CD4-positive, alpha-beta T cell treated with Interleukin-2 at 100 ng/mL for 4 hours (primary cell): ENCODE results near the gene SHISA6.
"Not testable (repeated sequence)": the region's sequence is repeated elsewhere in the genome, so short reads cannot be mapped to it uniquely, and the experiment has no call there.

ENCODE experiments used
- DNase-seq: peaks from one replicate; pipeline ENCODE4 v3.0.0-alpha.2; 2020; ENCODE audit warnings: low spot score

Gene SHISA6

DNA sequence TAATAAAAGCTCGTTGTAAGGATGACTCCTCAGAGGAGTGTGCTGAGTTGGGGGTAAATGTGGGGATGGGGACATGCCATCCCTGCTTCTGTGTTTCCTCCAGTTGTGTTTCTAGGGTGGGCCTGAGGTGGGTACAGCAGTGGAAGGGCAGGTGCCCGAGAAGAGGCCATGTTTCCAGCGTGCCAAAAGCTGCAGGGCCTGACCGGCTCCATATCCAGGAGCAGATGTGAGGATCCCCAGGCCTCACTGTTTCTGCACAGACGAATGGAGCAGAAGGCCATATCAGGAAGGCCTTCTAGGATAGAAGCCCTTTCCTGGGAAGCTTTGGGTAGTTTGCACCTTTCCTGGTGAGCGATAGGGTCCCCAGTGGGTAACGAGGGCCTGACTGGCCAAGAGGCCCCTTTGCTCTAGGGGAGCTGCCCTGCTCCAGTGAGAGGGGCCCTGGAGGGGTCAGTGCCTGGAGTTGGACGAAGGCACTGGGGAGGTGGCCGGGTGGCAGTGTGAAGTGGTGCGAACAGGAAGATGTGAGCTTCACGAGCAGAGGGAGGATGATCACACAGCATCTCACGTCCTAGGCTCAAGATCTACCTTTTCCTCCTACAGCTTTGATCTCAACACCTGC lies 62.9 kb downstream of the SHISA6 start:
- DNase-seq, result no peak

DNA sequence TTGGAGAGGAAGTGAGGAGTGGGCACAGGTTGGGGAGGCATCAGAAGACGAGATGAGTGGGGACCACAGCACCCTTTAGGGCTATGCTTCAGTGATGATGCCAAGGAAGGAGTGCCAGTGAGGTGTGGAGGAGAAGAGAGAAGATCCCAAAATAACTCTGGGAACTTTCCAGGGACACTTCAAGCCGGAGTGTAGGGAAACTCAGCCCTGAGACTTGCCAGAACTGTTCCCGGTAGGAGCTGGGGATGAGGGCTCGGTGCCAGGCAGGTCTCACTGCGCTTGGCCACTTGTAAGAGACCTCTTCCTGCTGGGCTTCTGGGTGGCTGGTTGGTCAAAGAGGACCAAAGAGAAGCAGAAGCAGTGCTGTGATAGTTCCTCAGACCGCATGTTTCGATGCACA lies 63.6 kb downstream of the SHISA6 start:
- DNase-seq, result no peak

DNA sequence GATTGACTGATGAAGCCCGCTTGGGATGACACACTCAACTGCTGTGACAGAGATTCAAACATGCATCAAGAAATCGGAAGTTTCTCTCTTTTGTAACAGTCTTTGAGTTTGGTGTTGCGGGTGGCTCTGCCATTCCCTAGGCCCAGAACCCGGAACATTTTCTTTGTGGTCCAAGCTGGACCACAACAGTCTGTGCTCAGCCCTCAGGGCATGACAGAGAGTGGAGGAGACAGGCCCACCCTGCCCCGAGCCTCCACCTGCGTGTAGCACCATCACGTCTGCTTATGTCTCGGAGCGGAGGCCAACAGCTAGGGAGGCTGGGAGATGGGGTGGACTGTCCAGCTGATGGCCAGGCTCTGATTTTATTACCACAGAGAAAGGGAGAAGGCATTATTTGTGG lies 64.5 kb downstream of the SHISA6 start:
- DNase-seq, result no peak

DNA sequence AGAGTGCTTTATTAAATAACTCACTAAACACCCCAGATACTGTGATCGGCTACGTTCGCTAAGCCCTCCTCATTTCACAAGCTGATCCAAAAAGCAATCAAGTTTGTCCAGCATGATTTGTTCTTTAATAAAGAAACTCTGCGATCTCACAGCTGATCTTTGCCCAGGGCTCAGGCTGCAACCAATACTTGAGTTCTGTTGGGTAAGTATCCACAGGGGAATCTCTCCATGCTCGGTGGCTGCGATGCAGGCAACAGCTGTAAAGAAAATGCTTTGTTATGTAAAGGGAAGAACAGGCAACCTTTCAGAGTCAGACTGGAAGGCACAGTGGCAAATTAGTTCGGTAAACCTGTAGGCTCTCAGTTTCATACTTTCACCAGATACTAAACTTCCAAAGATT lies 67.5 kb downstream of the SHISA6 start:
- DNase-seq, result no peak

DNA sequence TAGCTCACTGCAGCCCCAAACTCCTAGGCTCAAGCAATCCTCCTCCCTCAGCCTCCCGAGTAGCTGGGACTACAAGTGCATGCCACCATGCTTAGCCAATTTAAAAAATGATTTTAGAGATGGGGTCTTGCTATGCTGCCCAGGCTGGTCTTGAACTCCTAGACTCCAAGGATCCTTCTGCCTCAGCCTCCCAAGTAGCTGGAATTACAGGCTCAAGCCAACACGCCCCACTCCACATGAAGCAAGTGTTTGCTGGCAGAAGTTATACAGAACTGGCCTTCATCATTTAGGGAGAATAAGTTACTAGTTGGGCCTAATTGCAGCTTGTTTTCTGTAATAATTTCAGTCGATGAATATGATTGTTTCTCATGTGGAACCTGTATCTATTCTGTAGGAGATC lies 68.0 kb downstream of the SHISA6 start:
- DNase-seq, result no peak

DNA sequence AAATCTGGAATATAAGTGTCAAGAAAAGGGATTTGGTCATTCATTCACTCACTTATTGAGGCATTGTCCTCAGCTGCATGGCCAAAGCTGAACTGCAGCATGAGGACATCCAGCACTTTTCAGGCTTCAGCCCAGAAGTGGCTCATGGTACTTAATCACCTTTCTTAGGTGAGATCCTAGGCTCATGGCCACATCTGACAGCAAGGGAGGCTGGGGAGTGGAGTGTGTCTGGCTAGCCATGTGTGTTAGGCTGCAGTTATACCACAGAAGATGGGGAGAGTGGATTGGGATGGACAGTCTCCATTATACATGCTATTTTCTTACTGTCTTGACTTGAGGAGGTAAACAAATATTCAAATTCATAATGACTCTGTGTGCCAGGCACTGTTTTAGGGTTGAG lies 68.8 kb downstream of the SHISA6 start:
- no peak for DNase-seq

DNA sequence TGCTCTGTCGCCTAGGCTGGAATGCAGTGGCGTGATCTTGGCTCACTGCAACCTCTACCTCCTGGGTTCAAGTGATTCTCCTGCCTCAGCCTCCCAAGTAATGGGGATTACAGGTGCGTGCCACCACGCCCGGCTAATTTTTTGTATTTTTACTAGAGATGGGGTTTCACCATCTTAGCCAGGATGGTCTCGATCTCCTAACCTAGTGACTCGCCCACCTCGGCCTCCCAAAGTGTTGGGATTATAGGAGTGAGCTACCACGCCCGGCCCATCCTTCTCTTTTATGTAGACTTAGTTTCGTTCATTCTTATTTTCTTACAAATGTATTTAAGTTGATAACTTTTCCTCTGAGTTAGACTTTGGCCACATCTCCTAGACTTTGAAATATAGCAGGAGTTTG lies 75.4 kb downstream of the SHISA6 start:
- DNase-seq, result not testable (repeated sequence)

DNA sequence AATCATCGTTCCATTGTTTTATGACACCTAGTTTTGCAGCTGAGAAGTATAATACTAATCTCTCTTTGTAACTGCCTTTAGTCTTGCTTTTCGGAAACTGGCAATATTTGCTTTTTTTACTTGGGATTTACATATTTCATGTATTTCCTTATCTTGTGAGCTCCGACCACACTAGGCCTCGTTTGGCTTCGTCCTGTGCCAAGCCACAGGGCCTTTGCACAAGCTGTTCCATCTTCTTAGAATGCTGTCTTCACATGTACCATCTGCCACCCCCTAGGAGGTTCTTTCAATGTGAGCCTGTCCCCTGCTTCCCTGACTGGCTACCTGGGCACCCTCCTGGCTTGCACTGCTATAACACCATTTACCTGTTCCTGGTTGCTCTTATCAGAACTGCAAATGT lies 77.2 kb downstream of the SHISA6 start:
- no peak for DNase-seq

DNA sequence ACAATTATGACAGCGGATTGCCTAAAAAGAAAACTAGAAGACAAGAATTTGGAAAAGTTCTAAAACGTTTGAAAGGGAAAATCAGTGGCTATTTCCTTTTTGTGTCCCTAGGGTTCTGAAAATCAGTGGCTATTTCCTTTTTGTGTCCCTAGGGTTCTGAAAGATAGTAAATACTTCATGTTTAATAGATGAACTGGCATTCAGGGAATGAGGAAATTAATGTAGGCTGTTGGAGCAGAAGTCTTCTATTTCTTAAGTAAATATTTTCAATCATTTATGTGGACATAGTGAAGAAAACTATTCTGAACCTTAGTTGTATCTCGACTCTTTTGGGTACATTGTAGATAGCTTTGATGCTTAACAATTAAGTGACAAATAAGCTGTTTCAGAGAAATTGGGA lies 78.9 kb downstream of the SHISA6 start:
- DNase-seq, result no peak

DNA sequence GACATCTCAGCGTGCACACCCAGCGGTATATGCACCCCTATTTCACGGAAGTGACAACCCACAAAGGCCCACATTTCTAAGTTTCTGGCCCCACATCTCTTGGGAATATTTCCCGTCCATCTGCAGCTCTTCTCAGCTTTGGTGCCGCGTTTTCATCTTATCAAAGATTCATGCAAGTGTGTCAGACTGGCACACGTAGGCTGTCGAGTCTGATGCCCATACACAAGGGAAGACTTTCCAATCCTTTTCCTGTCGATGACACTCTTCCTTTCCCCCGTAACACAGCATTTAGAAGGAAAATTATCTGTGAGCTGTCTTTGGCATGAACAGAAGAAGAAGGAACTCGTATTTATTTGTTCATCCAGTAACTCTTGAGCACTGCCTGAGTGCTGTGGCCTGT lies 83.0 kb downstream of the SHISA6 start:
- DNase-seq, result no peak

DNA sequence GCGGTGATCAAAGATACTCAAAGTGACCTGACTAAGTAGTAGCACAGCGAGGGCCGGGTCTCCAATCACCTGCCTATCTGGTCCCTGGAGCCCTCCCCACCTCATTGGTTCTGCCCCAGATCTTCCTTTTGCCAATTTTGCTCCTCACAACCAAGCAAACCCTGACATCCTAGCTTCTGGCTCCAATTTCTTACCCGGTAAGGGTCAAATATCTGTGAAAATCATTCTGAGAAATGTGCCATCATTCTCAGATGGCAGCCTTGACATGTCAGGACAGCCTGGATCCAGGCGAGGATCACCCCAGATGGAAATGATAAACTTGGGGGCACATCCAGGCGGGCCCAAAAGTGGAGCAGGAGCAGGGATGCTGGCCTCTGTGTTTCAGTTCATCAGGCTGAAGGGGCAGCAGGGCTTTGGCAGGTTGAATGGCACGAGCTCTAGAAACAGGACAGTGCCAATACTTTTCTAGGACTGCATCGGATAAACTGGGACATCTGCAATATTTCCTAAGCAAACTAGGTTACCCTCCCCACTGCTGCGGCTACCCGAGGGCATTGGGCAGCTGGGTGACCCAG lies 83.9 kb downstream of the SHISA6 start:
- DNase-seq, result no peak

DNA sequence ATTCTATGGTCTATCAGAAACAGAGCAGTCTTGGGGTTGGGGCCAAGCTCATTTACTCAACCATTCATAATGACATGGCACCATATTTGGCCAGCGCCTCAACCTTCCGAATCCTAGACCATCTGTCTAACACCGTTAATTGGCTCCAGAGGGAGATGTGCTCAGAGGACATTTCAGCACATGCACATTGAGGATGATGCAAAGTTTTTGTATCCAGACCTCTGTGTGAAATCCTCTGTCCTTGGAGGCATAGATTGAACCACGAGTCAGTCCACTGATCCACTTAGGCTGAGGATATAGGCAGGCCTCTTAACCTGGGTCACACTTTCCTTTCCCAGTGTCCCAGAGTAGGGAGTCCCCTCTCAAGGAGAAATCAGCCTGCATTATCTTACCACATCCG lies 85.5 kb downstream of the SHISA6 start:
- no peak for DNase-seq

DNA sequence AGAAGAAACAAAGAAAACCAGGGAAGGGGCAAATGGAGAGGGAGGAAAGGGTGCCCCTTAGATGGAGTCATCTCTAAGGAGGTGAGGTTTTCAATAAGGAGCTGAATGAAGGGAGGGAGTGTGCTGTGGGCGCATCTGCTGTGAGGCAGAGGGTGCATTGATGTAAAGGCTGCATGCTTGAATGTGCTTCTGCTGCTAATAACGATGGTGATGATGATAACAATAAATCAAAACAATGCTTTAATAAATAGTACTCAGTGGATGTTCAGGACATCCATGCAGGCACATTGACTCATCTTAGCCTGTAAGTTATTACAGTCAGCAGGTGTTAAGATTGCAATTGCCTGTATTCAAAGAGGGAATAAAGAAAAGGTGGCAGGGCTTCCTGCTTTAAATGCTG lies 87.8 kb downstream of the SHISA6 start:
- no peak for DNase-seq

DNA sequence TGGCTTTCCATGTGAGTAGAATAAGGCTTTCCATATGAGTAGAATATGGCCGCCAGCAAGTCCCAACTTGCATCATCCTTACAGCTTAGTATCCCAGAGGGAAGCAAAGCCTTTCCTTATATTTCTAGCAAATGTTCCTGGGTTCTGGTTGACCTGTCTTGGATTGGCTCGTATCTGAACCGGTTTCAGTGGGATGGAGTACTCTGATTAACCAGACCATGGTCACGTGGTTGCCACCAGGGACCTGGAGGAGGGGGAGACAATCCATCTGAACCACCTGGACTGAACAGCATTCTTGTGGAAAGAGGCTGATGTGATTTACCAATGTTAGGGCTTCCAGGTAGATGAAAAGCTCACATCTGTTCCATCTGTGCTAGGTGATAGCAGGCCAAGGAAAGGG lies 89.0 kb downstream of the SHISA6 start:
- no peak for DNase-seq

DNA sequence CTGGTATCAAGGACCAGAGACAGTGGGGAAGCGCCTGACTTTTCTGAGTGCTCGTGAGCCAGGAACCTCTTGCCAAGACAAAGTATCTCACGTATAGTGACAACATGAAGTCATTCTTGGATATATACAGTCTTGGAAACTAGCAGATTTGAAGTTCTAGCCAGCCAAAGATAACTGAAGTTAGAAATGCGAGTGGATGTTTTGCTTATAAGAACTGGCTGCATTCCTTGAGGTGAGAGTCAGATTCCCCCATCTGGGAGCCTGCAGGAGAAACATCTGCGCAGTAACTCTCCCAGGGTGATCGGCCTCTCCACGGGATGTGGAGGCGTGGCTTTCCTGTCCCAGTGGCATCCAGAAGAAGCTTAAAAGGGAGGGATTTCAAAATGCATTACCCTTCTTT lies 89.8 kb downstream of the SHISA6 start:
- no peak for DNase-seq

DNA sequence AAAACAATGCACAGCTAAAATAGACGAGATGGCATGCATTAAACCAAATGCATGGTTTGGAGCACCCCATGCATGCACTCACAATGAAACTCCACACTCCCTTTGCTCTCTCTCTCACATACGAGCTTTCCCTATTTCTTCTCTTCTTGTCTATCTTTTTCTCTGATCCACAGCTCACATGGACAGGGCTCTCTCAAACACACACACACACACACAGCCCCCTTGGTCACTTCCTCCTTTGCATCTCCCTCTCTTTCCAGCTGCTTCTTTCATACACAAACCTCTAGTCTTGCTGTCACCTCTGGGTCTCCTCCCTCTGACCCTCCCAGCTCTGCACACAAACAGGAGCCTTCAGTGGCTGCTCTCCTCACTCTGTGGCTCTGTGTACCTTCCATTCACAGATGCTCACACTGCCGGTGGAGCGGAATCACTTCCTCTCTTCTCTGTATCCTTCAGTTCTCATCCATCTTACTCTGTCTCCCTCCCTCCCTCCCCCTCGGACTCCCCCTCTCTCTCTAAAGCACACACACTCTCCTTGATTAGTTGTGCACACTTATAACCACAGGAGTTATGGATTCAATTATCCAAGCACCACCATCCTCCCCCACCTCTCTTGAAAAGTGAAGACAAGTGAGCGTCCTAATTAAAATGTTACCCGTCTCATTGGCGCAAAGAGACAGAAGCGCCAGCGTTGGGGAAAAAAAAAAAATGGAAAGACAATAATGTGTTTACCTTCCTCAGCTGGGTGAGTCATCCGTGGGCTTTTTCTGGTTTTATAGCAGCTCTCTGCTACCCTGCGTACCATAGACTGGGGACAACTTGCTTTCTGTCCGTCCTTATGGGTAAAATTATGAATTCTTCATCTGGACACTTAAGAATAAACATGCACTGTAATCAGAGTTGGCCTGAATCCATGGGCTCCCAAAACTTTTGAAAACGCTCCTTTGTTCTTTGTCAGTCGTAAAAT lies 90.8 kb downstream of the SHISA6 start:
- no peak for DNase-seq

DNA sequence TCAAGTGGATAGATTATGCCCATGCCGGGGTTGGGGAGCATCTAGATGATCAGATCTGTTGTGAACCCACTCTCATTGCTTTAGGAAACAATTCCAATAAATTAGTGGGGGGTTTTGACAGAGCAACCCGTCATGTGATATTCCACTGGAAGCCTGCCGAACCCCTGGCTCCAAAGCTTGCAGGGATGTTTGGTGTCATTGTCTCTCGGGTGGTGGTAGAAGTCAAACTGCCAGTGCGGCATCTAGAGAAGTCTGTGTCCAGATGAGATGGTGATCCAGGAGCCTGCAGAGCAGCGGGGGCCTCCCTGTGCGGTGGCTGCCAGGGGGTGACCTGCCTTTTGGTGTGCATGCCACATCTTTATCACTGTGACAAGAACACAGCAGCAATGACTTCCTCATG lies 91.7 kb downstream of the SHISA6 start:
- no peak for DNase-seq

DNA sequence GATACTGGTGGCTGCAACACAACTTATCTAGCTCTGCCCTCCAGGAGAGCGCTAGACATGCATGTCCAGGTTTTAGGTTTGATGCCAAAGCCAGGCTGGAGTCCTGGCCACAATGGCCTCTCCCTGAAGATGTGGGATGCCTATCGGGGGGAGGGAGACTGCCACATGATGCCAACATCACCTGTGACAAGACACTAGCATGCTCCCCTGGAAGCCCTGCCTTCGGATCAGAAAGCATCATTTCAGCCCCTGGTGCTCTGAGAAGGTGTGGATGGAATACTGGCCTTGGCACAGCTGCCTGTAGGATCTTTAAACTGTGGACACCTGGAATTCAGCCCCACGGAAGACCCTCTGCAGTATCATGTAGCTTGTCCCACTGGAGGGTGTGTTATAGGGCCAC lies 93.5 kb downstream of the SHISA6 start:
- no peak for DNase-seq

DNA sequence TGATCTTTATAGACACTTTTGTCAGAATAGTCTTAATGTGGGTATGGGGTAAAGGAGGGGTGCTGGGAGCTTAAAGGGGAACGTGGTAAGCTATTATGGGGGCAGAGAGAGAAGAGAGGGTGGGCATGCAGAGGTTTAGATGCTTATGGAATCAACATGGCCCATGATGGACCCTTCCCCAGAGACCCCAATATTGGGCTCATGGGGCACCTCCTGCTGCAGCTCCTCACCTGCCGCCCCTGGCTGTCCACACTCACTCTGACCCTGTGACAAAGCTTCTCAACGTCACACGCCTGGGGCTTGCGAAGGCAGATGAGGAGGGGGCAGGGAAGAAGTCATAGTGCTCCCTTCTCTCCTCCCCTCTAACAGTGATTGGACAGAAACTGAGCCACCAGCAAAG lies 95.3 kb downstream of the SHISA6 start:
- DNase-seq, result no peak

DNA sequence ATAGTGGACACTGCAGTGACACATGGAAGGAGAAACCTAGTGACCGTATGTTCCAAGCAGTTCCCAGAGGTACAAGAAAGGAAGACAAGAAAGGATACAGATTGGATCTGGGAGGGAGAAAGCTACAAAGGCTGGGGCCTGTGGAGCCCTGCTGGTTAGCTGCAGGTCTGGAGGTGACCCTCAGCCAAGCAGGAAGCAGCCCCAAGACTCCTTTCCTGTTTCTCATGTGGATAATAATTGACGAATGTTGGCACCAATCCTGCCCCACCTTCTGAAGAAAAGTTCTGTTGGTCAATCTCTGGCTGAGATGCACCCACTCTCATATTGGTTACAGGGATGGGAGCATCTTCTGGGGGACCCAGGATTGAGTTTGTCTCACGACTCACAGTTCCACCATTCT lies 99.8 kb downstream of the SHISA6 start:
- no peak for DNase-seq

DNA sequence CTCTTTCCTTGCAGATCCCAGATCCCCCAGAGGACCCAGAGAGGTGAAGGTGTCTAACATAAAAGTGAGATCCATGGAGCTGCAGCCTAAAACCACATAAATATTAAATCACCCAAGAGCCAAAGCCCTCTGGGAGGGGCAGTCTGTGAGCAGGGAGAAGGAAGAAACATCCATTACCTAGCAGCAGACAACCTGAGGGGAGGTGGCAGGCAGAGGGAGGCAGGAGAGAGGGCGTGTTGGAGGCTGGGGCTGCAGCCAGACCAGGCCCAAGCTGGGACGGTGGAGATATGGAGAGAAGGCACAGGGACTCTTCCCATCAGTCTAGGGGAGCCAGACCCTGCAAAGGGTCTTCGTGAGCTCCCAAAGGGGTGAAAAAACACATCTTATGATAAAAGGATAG lies 101.1 kb downstream of the SHISA6 start:
- no peak for DNase-seq

DNA sequence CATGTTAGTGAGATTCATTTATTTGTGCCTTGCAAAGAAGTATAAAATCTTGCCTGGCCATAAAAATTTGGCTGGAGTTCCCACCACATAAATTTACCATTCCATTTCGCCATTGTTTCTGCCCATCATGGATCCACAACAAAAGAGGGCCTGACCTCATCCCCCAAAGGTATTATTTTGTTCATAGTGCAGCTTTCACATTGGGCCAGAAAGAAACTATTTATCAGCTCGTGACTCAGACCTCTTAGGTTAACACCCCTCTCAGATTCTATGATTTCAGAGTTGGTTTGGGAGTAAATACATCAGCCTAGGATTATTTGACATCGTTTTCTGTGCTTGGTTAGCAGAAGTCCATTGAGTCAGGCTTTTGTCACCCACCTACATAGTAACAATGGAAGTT lies 108.1 kb downstream of the SHISA6 start:
- DNase-seq, result no peak

DNA sequence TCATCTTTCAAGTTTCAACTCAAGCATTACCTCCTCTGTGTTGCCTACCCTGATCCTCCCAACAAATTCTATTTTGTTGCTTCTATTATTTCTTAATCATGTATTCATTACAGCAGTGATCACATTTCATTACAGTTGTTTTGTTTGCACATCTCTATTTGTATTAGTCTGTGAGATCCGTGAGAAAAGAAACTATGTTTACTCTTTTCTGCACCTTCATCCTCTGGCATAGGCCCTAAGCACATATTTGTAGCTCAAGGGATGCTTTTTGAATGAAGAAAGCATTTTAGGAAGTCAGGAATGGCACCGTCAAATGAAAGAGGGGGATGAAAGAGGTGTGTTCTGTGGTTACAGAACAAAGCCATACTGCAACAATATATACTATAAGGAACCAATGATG lies 110.5 kb downstream of the SHISA6 start:
- no peak for DNase-seq
